ENCODE data around the gene SHANK2. TPM values are rescaled to one million over a fixed set of nuclear protein-coding genes. Genes with fewer than 3 reads are reported as not detected.

Gene SHANK2
- under 1 TPM in 3 of 5 donors, not detected in 2; 0.15 to 0.60 (median 0.49) TPM for total RNA-seq
- 0.02 TPM for total RNA-seq (2013)
- total RNA-seq, result 0 to 0.30 (median 0) reads per million in 29 experiments

DNA sequence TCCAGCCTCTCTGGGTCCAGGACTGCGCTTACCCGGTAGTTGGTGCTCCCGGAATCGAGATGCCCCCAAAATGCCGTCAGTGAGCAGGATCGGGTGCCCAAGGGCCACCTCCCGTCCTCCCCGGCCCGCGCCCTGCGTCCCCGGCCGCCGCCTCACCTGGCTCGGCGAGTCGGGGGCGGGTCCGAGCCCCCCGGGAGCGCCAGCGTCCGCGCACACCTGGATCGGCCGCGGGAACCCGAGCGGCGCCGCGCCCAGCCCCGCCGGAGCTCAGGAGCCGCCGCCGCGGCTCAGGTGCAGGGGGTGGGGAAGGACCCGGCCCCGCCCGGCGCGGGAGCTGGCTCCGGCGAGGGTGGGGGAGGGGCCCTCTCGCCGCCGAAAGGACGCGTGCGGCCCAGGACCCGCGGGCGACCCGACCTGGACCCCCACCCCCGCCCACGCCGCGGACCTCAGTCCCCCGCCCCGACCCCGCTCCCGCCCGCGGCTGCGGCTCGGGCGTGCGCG, at the start of gene SHANK2:
SHANK2 (minus strand) TSS at position 309 of the 501 bp plus-strand sequence. CDS start 105,251 bp downstream, outside the sequence.
- ATAC-seq (replicated peaks in 1 of 4), result no peak
- Histone ChIP-seq H3K4me3 (ENCODE audit: control insufficient read depth in 1 of 2, extremely low read depth in 1 of 2, low read length in 1 of 2) (no peak within 1 kb of the TSS), H3K27me3 (replicated peaks in 1 of 2; ENCODE audit: control insufficient read depth in 2 of 2, extremely low read depth in 1 of 2, insufficient read depth in 2 of 2, low read length in 1 of 2) (peaks cover 3 to 67% of the 10 kb centered on the region in 2 experiments), H3K9me3 (no peaks in the 10 kb centered on the region), H3K27ac (ENCODE audit: low read length) (no peak within 1 kb of the TSS), H3K4me1 (ENCODE audit: control insufficient read depth in 1 of 2, extremely low read depth in 1 of 2, insufficient read depth in 2 of 2, low read length in 2 of 2) (peaks cover 0 to 4% of the 10 kb centered on the region in 2 experiments), H3K36me3 (ENCODE audit: control insufficient read depth in 2 of 2, extremely low read depth in 1 of 2, insufficient read depth in 1 of 2, low read length in 1 of 2) (no peaks in the 10 kb centered on the region)
- no peak within 1 kb of the TSS for H3K27ac Mint-ChIP-seq
- H3K4me3 Mint-ChIP-seq, result no peak within 1 kb of the TSS
- H3K4me1 Mint-ChIP-seq, result peaks cover 0 to 10% (median 6%) of the 10 kb centered on the region in 3 donors
- ChIA-PET POLR2A (interaction anchor here in 1 of 2 donors (0.6 kb wide), 1 partner anchor 346 kb away, joined by 4 read pairs; no protein-coding TSS in a partner anchor), CTCF (no interaction called here)
- H3K9me3 Mint-ChIP-seq, result no peaks in the 10 kb centered on the region
- WGBS (ENCODE audit: insufficient coverage), result 1% methylated on average over 52 of the region's 70 CpGs
- peaks cover 43 to 69% of the 10 kb centered on the region in 2 donors for H3K27me3 Mint-ChIP-seq
- no peak for DNase-seq
- no peaks in the 10 kb centered on the region for H3K36me3 Mint-ChIP-seq

DNA sequence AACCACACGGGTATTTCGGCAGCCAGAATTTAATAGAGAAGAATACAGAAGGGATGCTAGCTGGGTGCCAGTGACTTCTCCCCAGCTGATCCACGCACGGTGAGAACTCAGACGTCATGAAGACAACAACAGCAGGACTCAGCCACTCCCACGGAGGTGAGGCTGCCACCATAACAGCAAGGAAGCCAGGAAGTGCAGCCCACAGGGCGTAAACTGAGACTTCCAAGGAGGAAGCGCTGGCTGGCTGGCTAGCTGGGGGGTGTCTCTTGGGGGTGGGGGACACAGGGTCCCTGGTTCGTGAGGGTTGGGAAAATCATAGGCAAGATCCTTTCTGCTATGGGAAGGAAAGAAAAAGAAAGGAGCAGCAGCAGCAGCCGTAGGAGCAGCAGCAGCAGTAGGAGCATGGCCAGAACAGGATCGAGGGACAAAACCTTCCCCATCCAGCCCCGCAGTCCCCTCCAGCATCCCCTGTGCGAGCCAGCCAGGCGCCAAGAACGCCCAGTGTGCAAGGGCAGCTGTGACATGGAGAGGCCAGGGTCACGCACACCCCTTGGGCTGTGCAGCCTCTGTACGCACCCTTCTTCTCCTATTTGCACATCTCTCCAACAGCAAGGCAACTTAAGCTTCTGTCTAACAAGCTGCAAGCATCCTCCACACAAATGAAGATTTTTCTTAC, 49.6 kb upstream of the SHANK2 start:
- H3K4me3 Mint-ChIP-seq, result no peak overlapping the region
- no peak for ATAC-seq (replicated peaks in 1 of 4)
- H3K4me1 ChIP-seq (ENCODE audit: control insufficient read depth in 1 of 2, extremely low read depth in 1 of 2, insufficient read depth in 2 of 2, low read length in 2 of 2), result no peaks in the 10 kb centered on the region
- peaks cover 11 to 26% of the 10 kb centered on the region in 2 donors for H3K27me3 Mint-ChIP-seq
- ChIA-PET CTCF (no interaction called here), POLR2A (no interaction called here)
- H3K27ac ChIP-seq (ENCODE audit: low read length), result no peak overlapping the region
- no peaks in the 10 kb centered on the region for H3K36me3 ChIP-seq (ENCODE audit: control insufficient read depth in 2 of 2, extremely low read depth in 1 of 2, insufficient read depth in 1 of 2, low read length in 1 of 2)
- H3K9me3 Mint-ChIP-seq, result peaks cover 0 to under 1% (median 0%) of the 10 kb centered on the region in 3 donors
- peak in 1 of 35 experiments; percentile 9 for DNase-seq
- no peak overlapping the region for H3K27ac Mint-ChIP-seq
- no peaks in the 10 kb centered on the region for H3K36me3 Mint-ChIP-seq
- peaks cover 0 to 30% of the 10 kb centered on the region in 2 experiments for H3K27me3 ChIP-seq (replicated peaks in 1 of 2; ENCODE audit: control insufficient read depth in 2 of 2, extremely low read depth in 1 of 2, insufficient read depth in 2 of 2, low read length in 1 of 2)
- no peaks in the 10 kb centered on the region for H3K9me3 ChIP-seq
- no peak overlapping the region for H3K4me3 ChIP-seq (ENCODE audit: control insufficient read depth in 1 of 2, extremely low read depth in 1 of 2, low read length in 1 of 2)
- H3K4me1 Mint-ChIP-seq, result no peaks in the 10 kb centered on the region
- 61% methylated on average over 14 of the region's 17 CpGs for WGBS (ENCODE audit: insufficient coverage)

DNA sequence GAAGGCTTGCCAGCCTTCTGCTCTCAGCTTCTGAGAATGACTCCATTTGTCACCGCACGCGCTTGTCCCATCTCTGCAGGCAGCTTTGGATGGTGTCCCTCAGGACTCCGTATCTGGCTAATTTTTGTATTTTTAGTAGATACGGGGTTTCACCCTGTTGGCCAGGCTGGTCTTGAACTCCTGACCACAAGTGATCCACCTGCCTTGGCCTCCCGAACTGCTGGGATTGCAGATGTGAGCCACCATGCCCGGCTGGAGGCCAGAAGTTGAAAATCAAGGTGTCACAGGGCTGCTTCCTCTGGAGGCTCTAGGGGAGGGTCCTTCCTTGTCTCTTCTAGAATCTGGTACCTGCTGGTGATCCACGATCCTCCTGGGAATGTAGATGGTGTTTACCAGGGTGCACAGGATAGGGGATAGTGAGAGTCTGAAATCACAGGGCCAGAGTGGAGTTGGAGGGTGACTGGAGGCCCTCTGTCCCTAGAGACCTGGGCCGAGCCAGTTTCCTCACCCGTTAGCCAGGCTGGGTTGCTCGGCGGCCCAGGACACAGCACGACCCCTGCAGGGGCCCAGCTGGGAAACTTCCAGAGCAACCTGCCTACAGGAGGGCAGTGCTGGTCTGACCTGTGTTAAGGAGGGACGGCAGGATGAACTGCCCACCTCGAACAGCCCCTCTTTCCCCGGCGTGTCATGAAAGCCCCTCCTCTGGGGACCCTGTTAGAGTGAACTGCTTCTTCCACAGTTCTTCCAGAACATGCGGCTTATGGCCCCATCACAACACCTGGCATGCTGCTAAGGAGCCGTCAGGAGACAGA, 48.9 kb upstream of the SHANK2 start:
- H3K27me3 Mint-ChIP-seq, result peaks cover 15 to 26% of the 10 kb centered on the region in 2 donors
- Histone ChIP-seq H3K9me3 (no peaks in the 10 kb centered on the region), H3K27me3 (replicated peaks in 1 of 2; ENCODE audit: control insufficient read depth in 2 of 2, extremely low read depth in 1 of 2, insufficient read depth in 2 of 2, low read length in 1 of 2) (peaks cover 0 to 30% of the 10 kb centered on the region in 2 experiments), H3K36me3 (ENCODE audit: control insufficient read depth in 2 of 2, extremely low read depth in 1 of 2, insufficient read depth in 1 of 2, low read length in 1 of 2) (no peaks in the 10 kb centered on the region), H3K27ac (ENCODE audit: low read length) (no peak overlapping the region), H3K4me1 (ENCODE audit: control insufficient read depth in 1 of 2, extremely low read depth in 1 of 2, insufficient read depth in 2 of 2, low read length in 2 of 2) (no peaks in the 10 kb centered on the region), H3K4me3 (ENCODE audit: control insufficient read depth in 1 of 2, extremely low read depth in 1 of 2, low read length in 1 of 2) (no peak overlapping the region)
- ChIA-PET CTCF (no interaction called here), POLR2A (no interaction called here)
- H3K27ac Mint-ChIP-seq, result no peak overlapping the region
- ATAC-seq (replicated peaks in 1 of 4) (no peak), DNase-seq (peak in 1 of 35 experiments; percentile 13)
- H3K4me1 Mint-ChIP-seq, result no peaks in the 10 kb centered on the region
- 80% methylated on average over 14 of the region's 19 CpGs for WGBS (ENCODE audit: insufficient coverage)
- no peak overlapping the region for H3K4me3 Mint-ChIP-seq
- peaks cover 0 to 4% (median 0%) of the 10 kb centered on the region in 3 donors for H3K9me3 Mint-ChIP-seq
- H3K36me3 Mint-ChIP-seq, result no peaks in the 10 kb centered on the region

DNA sequence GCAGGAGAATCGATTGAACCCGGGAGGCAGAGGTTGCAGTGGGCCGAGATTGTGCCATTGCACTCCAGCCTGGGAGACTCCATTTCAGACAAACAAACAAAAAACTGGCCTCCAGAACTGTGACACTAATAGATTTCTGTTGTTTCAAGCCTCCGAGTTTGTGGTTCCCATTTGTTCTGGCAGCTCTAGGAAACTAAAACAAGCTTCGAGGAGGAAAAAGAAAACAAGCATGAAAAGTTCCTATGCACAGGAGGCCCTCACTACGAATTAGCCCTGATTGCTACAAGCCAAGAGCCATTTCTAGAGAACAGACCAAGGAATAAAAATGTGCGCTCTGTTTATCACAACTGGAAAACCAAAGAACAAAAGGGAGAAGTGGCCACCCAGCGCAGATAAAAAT, 47.8 kb upstream of the SHANK2 start:
- ChIA-PET POLR2A (no interaction called here), CTCF (interaction anchor here in 1 of 2 donors (0.9 kb wide), 1 partner anchor 485 kb away, joined by 3 read pairs; no protein-coding TSS in a partner anchor)
- H3K27me3 Mint-ChIP-seq, result peaks cover 15 to 26% of the 10 kb centered on the region in 2 donors
- H3K36me3 Mint-ChIP-seq, result no peaks in the 10 kb centered on the region
- H3K36me3 ChIP-seq (ENCODE audit: control insufficient read depth in 2 of 2, extremely low read depth in 1 of 2, insufficient read depth in 1 of 2, low read length in 1 of 2), result no peaks in the 10 kb centered on the region
- peaks cover 0 to 32% of the 10 kb centered on the region in 2 experiments for H3K27me3 ChIP-seq (replicated peaks in 1 of 2; ENCODE audit: control insufficient read depth in 2 of 2, extremely low read depth in 1 of 2, insufficient read depth in 2 of 2, low read length in 1 of 2)
- no peak overlapping the region for H3K27ac ChIP-seq (ENCODE audit: low read length)
- DNase-seq, result no peak
- H3K9me3 Mint-ChIP-seq, result peaks cover 0 to 4% (median 0%) of the 10 kb centered on the region in 3 donors
- no peaks in the 10 kb centered on the region for H3K4me1 ChIP-seq (ENCODE audit: control insufficient read depth in 1 of 2, extremely low read depth in 1 of 2, insufficient read depth in 2 of 2, low read length in 2 of 2)
- no peak for ATAC-seq (replicated peaks in 1 of 4)
- WGBS (ENCODE audit: insufficient coverage), result 28% methylated on average over 2 of the region's 8 CpGs
- H3K9me3 ChIP-seq, result no peaks in the 10 kb centered on the region
- no peak overlapping the region for H3K27ac Mint-ChIP-seq
- H3K4me1 Mint-ChIP-seq, result no peaks in the 10 kb centered on the region
- H3K4me3 ChIP-seq (ENCODE audit: control insufficient read depth in 1 of 2, extremely low read depth in 1 of 2, low read length in 1 of 2), result no peak overlapping the region
- no peak overlapping the region for H3K4me3 Mint-ChIP-seq

DNA sequence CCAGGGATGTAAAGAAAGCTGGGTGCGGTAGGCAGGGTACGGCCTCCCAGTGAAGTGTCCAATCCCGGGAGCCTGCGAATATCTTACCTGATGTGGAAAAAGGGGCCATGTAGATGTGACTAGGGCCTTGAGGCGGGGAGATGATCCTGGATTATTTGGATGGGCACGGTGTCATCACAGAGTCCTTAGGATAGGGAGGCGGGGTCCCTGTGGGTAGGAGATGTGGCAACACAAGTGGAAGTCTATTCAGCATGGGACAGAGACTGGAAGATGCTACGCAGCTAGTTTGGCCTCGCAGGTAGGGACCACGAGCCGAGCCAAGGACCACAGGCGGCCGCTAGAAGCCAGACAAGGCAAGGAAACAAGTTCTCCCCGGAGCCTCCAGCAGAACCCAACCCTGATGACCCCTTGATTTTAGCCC, 46.4 kb upstream of the SHANK2 start:
- ATAC-seq (replicated peaks in 1 of 4) (no peak), DNase-seq (peak in 1 of 35 experiments; percentile 8)
- ChIA-PET CTCF (no interaction called here), POLR2A (no interaction called here)
- Mint-ChIP-seq H3K27ac (no peak overlapping the region), H3K36me3 (no peaks in the 10 kb centered on the region), H3K27me3 (peaks cover 22 to 33% of the 10 kb centered on the region in 2 donors), H3K4me3 (no peak overlapping the region), H3K4me1 (no peaks in the 10 kb centered on the region), H3K9me3 (peaks cover 0 to 4% (median 0%) of the 10 kb centered on the region in 3 donors)
- Histone ChIP-seq H3K36me3 (ENCODE audit: control insufficient read depth in 2 of 2, extremely low read depth in 1 of 2, insufficient read depth in 1 of 2, low read length in 1 of 2) (no peaks in the 10 kb centered on the region), H3K27me3 (replicated peaks in 1 of 2; ENCODE audit: control insufficient read depth in 2 of 2, extremely low read depth in 1 of 2, insufficient read depth in 2 of 2, low read length in 1 of 2) (peaks cover 0 to 44% of the 10 kb centered on the region in 2 experiments), H3K9me3 (no peaks in the 10 kb centered on the region), H3K4me3 (ENCODE audit: control insufficient read depth in 1 of 2, extremely low read depth in 1 of 2, low read length in 1 of 2) (no peak overlapping the region), H3K4me1 (ENCODE audit: control insufficient read depth in 1 of 2, extremely low read depth in 1 of 2, insufficient read depth in 2 of 2, low read length in 2 of 2) (no peaks in the 10 kb centered on the region), H3K27ac (ENCODE audit: low read length) (no peak overlapping the region)
- WGBS (ENCODE audit: insufficient coverage), result 80% methylated on average over 14 of the region's 14 CpGs

DNA sequence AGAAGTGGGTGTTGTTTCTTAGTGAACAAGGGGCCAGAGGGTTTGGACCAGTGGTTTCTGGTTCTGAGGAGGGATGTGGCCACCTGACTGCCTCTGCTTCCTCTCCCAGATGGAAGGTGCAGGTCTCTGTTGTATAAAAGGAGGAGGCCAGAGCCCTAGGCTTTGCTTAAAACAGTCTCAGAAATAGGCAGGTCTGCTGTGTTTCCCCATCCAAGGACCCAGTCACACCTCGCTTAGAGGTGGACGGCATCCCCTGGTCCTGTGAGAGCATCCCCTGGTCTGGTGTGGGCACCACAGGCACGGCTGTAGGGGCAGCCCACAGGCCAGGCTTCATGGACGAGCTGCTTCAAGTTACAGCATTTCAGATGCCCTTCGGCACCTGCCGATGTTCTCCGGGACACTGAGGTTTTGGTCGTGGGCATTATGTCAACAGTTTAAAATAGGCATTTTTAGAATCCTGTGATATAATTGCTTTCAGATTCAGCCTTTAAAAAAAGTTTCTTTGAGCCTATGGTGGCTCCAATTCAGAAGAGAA, 45.7 kb upstream of the SHANK2 start:
- Histone ChIP-seq H3K27ac (ENCODE audit: low read length) (no peak overlapping the region), H3K9me3 (no peaks in the 10 kb centered on the region), H3K4me3 (ENCODE audit: control insufficient read depth in 1 of 2, extremely low read depth in 1 of 2, low read length in 1 of 2) (no peak overlapping the region), H3K36me3 (ENCODE audit: control insufficient read depth in 2 of 2, extremely low read depth in 1 of 2, insufficient read depth in 1 of 2, low read length in 1 of 2) (no peaks in the 10 kb centered on the region), H3K4me1 (ENCODE audit: control insufficient read depth in 1 of 2, extremely low read depth in 1 of 2, insufficient read depth in 2 of 2, low read length in 2 of 2) (no peaks in the 10 kb centered on the region), H3K27me3 (replicated peaks in 1 of 2; ENCODE audit: control insufficient read depth in 2 of 2, extremely low read depth in 1 of 2, insufficient read depth in 2 of 2, low read length in 1 of 2) (peaks cover 0 to 46% of the 10 kb centered on the region in 2 experiments)
- POLR2A ChIA-PET, result no interaction called here
- DNase-seq (peak in 1 of 35 experiments; percentile 3), ATAC-seq (replicated peaks in 1 of 4) (no peak)
- Mint-ChIP-seq H3K4me1 (no peaks in the 10 kb centered on the region), H3K36me3 (no peaks in the 10 kb centered on the region), H3K9me3 (peaks cover 0 to 4% (median 0%) of the 10 kb centered on the region in 3 donors), H3K27ac (no peak overlapping the region), H3K4me3 (no peak overlapping the region), H3K27me3 (peaks cover 22 to 35% of the 10 kb centered on the region in 2 donors)
- CTCF ChIA-PET, result no interaction called here
- 87% methylated on average over 8 of the region's 8 CpGs for WGBS (ENCODE audit: insufficient coverage)

Data from T-cell (primary cell).